GM19372 (cell line): ENCODE measurements around the gene NUTM2F.
"Not testable (repeated sequence)": the region's sequence is repeated elsewhere in the genome, so short reads cannot be mapped to it uniquely, and the experiment has no call there.

Source experiments
- ATAC-seq: cut with Tn5 transposase; IDR thresholded peaks from one replicate; pipeline ENCODE4 v1.9.1; 2021; ENCODE audit warnings: mild to moderate bottlenecking, low read depth, moderate library complexity; ENCODE audit not compliant: unreplicated experiment

NUTM2F gene

DNA sequence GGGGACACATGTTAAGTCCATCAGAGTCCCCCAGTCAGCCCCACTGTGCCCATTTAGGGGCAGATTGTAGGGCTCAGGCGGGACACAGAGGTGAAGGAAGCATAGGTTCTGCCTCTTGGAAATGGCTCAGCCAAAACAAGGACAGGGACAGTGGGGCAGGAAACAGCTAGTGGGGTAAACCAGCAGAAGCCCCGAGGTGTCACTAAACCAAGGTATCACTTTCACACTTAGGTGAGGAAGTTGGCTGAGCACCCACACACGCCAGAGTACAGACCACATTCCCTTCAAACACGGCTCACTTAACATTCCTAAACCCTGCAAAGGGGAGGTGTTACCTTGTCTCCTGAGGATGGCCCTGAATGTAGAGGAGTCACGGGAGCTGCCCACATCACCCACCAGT, 12.2 kb downstream of the NUTM2F start:
- ATAC-seq: not testable (repeated sequence)

DNA sequence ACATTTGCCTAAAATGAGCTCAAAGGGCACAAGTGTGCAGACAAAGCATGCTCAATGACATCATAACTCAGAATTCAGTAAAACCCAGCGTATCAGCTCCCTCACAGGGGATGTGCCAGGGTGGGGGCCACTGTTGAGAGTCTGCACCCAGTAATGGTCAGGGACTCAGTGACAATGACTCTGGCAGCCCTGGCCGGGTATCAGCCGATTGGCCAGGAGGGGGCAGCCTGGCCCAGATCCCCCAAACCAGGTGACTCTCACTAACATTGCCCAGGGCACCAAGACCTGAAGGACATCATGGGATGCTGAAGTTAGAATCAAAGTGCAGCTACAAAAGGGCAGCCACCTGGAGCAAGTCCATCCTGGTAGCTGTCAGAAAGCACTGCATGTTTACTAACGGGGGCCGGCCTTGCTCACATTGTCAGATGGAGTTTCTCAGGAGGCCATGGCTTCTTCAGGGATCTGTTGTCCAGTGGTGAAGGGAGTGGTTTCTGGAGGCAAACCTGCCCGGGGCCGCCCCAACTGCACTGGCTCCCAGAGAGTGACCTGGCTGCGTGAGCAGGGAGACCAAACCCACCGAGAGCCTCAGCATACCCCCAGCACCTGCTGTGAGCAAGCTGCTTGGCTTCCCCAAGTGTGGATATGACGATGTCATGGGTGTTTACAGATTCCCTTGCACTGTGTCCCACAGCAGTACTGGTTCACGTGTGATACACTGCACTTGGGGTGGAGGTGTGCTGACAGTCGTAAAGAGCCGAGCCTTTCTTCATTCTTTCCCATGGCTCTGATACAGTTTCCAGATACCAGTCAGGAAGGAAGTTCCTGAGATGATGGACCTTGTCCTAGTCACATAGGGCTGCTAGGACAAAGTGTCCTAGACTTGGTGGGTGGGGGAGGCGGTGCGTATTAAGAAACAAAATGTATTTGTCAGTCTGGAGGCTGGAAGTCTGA, 13.1 kb downstream of the NUTM2F start:
- ATAC-seq: not testable (repeated sequence)

DNA sequence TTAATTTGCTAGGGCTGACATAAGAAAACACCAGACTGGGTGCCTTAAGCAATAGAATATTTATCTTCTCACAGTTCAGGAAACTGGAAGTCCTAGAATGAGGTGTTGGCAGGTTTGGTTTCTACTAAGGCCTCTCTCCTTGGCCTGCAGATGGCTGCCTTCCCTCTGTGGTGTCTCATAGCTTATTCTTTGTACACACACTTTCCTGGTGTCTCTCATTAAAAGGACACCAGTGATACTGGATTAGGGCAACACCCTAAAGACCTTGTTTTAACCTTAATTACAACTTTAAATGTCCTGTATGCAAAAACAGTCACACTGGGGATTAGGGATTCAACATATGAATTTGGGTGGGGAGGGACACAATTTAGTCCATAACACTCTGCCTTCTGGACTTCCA, 25.1 kb downstream of the NUTM2F start:
- ATAC-seq: no peak

DNA sequence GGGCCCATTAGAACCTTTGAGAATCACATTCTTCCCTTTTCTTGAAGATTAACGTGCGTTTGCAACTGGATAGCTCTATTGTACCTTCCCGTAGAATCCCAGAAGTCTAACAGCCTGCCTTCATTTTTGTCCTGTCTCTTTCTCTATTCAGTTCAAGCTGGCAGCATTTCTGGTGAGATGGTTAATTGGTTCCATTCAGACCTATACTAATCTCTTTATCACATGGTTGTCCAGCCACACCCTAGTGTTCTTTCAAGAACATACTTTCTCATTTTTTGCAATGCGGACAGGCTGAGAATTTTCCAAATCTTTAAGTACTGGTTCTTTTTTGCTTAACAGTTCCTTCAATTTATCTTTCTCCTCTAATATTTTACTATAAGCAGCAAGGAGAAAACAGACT, 26.0 kb downstream of the NUTM2F start:
- no peak for ATAC-seq

DNA sequence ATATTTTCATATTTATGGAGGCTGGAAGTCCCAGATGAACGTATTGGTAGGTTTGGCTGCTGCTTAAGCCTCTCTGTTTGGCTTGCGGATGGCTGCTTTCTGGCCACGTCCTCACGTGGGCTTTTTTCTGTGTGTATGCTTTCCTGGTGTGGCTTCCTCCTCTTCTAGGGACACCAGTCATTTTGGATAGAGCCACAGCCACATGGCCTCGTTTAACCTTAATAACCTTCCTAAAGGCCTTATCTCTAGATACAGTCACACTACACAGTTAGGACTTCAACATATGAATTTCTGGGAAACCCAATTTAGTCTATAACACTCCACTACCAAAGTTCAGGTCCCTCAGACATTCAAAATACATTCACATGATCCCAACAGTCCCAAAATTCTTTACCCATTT, 26.9 kb downstream of the NUTM2F start:
- ATAC-seq: no peak

DNA sequence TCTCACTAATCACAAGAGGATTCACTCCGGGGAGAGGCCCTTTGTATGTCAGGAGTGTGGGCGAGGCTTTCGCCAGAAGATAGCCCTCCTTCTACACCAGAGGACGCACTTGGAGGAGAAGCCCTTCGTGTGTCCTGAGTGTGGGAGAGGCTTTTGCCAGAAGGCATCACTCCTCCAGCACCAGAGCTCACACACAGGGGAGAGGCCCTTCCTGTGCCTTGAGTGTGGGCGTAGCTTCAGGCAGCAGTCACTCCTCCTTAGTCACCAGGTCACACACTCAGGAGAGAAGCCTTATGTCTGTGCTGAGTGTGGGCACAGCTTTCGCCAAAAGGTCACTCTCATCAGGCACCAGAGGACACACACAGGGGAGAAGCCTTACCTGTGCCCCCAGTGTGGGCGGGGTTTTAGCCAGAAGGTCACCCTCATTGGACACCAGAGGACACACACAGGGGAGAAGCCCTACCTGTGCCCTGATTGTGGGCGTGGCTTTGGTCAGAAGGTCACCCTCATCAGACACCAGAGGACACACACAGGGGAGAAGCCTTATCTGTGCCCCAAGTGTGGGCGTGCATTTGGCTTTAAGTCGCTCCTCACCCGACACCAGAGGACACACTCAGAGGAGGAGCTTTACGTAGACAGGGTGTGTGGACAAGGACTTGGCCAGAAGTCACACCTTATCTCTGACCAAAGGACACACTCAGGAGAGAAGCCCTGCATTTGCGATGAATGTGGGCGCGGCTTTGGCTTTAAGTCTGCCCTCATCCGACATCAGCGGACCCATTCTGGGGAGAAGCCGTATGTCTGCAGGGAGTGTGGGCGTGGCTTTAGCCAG, 27.8 kb downstream of the NUTM2F start:
- ATAC-seq: no peak

DNA sequence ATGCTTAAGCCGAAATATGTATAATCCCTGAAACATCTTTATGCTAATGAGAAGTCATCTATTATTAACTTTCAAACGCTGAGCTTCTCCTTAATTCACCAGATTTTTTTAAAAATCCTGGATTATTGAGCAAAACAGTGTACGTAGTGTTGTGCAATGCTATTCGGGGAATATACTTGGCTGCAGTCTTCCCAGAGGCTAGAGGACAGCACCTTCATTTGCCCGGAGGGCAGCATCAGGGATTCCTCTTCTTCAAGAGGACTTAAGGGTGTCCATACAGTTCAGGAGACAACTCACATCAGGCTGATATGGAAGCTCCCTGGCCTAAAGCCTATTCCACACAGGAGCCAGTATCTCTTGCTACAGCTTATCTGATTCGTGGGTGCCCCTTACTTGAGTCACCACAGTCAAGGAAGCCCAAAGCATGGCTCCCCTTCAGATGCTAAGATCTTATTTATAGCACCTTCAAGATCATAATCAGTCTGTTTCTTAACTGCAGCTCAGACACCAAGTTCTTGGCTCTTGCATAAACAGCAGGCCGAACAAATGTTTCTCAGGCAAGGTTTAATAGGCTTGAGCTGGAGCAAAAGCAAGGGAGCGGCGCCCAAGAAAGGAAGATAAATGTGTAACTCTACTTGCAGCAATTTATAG, 29.4 kb downstream of the NUTM2F start:
- no peak for ATAC-seq

DNA sequence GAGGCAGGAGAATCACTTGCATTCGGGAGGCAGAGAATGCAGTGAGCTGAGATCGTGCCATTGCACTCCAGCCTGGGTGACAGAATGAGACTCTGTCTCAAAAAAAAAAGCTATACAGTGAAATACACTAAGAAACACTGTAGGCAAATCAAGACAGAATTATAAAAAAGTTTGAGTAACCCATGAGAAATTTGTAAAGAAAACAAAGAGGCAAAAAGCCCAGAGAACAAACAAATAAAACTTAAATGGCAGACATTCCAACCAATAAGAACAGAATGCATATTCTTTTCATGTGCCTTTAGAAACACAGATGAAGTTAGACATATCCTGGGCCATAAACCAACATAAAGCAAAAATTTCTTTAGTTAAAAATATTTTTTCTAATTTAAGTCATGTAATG, 38.8 kb downstream of the NUTM2F start:
- ATAC-seq: no peak

DNA sequence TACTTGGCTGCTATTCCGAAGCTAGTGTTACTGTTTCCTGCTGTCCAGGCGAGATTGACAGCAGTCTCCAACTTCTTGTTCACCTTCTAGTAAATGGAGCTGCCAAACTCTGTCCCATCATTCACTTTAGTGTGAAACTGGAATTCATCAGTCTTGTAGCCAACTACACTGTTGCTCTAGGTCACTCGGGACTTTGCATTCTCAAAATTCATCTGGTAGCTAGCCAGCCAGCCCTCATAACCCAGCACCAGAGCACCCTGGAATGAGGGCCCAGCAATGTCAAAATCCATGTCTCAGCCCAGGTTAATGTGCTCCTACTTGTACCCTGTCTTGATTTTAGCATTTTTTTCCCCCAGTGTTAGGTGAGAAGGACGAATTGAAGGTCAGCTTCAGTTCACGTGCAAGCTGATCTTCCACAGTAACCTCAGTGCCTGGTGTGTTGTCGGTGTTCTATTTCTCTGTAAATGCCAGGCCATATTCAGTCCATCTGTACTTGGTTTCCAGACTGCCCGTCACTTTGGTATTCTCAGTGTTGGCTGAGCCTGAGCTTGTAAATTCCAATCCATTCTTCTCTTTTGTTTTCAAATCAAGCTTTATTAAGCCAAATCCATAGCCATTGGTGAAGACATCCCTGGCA, 40.4 kb downstream of the NUTM2F start:
- ATAC-seq: no peak

DNA sequence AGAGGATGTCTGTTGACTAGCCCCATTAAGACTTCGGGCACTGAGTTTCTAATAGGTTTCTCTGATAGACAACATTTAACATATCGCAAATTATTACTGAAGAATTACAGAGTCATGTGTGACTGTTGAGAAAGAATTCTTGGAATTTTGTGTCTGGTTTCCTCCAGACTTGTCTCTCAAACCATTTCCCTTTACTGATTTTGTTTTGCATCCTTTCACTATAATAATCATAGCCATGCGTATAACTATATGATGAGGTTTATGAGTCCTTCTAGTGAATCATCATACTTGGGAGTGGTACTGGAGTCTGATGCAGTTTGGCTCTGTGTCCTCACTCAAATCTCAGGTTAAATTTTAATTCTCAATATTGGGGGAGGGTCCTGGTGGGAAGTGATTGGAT, 42.3 kb downstream of the NUTM2F start:
- ATAC-seq: no peak

DNA sequence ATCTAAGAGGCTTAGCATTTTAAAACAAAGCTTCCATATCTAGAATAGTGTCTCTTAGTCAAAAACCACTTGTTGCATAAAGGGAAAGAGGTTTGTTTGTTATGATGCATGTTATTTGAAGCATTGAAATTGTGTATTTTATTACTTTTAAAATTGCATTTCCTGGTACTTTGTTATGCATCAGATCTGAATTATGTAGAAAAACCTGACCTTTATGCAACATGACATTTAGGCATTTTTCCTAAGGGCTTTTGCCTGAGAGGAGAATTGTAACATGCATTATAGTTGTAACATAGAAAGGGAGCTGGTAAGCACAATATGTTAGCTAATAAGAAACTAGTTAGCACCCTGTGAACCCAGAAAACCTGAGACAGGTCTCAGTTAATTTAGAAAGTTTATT, 47.3 kb downstream of the NUTM2F start:
- no peak for ATAC-seq

DNA sequence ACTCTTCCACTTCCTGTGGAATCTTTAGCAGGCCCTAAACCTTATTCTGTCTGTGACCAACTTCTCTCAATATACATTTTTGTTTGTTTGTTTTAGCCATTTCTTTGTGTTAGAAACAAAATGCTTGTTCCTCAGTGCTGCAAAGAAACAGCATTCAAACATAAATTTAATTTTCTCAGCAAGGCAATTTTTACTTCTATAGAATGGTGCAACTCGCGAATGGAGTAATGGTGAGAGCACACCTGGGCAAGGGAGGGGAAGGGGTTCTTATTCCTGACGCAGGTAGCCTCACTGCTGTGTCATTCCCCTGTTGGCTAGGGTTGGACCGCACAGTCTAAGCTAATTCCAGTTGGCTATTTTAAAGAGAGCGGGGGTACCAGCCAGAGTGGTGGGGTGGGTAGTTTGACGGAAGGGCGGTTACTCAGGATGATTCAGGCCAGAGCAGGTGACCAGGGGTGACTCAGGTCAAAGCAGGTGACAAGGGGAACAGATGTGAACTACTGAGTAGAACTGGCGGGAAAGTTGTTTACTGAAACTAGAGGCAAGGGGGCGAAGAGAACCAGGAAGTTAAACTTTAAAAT, 47.9 kb downstream of the NUTM2F start:
- no peak for ATAC-seq

DNA sequence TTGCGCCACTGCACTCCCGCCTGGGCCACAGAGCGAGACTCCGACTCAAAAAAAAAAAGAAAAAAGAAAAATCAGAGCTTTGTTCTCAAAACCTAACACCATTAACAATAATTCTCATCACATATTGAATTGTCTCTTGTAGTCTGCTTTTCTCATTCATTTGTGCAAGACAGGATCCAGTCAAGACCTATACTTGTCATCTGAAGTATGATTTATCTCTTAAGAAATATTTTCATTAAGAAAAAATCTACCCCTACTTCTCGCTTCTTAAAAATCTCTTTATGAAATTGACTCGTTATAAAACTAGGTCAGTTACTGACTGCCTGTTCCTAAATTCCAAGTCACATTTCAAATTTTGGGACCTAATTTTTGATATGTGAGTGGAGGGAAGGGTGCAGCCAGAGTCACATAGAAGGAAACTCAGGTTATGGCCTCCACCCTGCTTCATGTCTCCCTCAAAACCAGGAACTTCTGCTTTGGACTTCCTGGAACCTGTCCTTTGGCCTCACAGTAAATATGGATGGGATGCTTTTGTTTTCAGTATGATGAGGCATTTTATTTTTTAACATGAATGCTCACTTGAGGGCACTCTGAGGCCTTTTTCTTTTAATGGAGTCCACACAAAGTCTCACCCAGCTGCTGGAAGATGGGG, 50.4 kb downstream of the NUTM2F start:
- ATAC-seq: no peak

DNA sequence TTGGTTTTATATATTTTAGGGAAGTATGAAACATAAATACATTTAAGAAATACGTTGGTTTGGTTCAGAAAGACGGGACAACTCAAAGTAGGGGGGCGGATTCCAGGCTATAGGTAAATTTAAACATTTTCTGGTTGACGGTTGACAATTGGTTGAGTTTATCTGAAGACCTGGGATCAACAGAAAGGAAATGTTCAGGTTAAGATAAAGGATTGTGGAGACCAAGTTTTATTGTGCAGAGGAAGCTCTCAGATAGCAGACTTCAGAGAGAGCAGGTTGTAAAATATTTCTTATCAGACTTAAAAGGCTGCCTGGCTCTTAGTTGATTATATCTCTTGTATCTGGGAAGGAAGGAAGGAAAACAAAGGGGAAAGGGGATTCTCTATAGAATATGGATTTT, 51.4 kb downstream of the NUTM2F start:
- not testable (repeated sequence) for ATAC-seq

DNA sequence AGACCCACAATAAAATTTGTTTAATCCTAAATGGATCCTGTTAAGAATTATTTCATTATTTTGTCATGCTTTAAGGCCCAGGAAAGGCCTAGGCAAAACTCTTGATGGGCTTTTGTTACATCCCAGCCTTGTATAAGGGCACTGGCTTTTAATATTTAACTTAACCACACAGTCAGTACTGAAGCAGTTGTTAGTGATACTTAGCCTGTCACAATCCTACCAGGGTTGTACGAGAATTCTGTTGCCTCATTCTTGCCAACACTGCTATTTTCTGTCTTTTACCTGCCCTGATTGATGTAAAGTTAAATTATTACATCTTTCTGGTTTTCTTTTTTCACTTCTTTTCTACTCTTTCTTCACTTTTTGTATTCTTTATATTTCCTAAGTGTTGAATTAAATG, 58.4 kb downstream of the NUTM2F start:
- no peak for ATAC-seq

DNA sequence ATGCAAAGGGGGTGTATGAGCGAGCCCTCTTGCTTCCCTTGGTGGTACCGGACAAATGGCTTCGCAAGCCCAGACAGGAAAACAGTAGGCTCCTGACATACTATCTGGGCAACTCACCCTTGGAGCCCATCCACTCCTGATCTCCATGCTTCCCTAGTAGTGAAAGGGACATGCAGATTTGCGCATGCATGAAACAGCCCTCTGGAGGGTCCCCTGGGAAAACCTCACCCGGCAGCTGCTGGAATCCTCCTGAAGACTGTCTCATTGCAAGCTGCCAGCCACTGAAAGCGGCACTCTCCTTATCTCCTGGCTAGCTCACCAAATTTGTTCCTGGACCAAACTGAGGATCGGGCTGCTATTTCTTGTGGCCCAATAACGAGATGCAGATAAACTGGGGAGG, 59.2 kb downstream of the NUTM2F start:
- ATAC-seq: no peak
